Activated T-cell treated with anti-CD3 and anti-CD28 coated beads, Interleukin-2, amount 50 U/mL, for 24 hours (primary cell): Measurements from ENCODE around the gene PLCG2.

ENCODE experiments used
- DNase-seq: peaks from one replicate; pipeline ENCODE4 v3.0.0-alpha.2; 2020
- H3K27ac Mint-ChIP-seq: 2 replicates; pipeline ENCODE4 v1.8.0; 2020; ENCODE audit warnings: mild to moderate bottlenecking, mixed read lengths
- H3K27me3 Mint-ChIP-seq: 2 replicates; pipeline ENCODE4 v1.8.0; 2020; ENCODE audit warnings: mixed read lengths
- H3K36me3 Mint-ChIP-seq: 2 replicates; pipeline ENCODE4 v1.8.0; 2020; ENCODE audit warnings: low read depth, mixed read lengths
- H3K4me1 Mint-ChIP-seq: 2 replicates; pipeline ENCODE4 v1.8.0; 2020; ENCODE audit warnings: low read depth, mixed read lengths
- H3K4me3 Mint-ChIP-seq: 2 replicates; pipeline ENCODE4 v1.8.0; 2020; ENCODE audit warnings: mild to moderate bottlenecking, moderate library complexity, mixed read lengths
- H3K9me3 Mint-ChIP-seq: 2 replicates; pipeline ENCODE4 v1.8.0; 2020; ENCODE audit warnings: mixed read lengths

PLCG2 gene

DNA sequence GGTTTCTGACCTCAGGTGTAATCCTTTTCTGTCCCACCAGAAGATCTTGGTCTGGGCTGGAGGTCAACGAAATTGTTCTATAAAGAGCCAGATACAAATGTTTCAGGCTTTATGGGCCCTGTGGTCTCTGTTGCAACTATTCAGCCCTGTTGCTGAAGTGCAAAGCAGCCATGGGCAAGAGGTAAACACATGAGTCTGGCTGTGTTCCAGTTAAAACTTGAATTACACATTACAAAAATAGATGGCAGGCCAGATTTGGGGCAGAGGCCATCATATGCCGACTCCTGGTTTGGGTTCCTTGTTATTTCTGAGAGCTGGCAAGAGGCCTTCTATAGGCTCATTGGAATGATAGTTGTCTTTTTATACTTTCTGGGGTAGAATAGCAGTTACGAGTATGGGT lies 117.8 kb downstream of the PLCG2 start:
- H3K36me3 Mint-ChIP-seq: no peaks in the 10 kb centered on the region
- DNase-seq: no peak
- H3K4me1 Mint-ChIP-seq: no peaks in the 10 kb centered on the region
- H3K27ac Mint-ChIP-seq: no peak overlapping the region
- no peaks in the 10 kb centered on the region for H3K9me3 Mint-ChIP-seq
- no peaks in the 10 kb centered on the region for H3K27me3 Mint-ChIP-seq
- H3K4me3 Mint-ChIP-seq: no peak overlapping the region

DNA sequence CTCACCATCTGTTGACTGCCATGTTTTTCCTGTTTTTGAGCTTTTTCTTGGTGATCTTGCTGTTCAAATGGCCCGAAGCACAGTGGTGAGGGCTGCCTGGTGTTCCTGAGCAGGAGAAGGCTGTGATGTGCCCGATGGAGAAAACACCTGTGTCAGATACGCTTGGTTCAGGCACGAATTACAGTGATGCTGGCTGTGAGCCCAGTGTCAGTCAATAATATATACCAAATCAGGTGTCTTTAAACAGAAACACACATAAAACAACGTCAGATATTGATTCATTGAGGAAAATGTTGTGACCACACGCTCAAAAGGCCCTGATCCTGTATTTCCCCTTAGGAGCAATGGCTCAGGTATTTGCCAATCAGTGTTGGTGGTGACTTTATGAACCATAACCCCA lies 120.5 kb downstream of the PLCG2 start:
- H3K36me3 Mint-ChIP-seq: no peaks in the 10 kb centered on the region
- H3K27me3 Mint-ChIP-seq: no peaks in the 10 kb centered on the region
- DNase-seq: no peak
- no peak overlapping the region for H3K4me3 Mint-ChIP-seq
- peaks cover 6% of the 10 kb centered on the region for H3K9me3 Mint-ChIP-seq
- no peak overlapping the region for H3K27ac Mint-ChIP-seq
- no peaks in the 10 kb centered on the region for H3K4me1 Mint-ChIP-seq

DNA sequence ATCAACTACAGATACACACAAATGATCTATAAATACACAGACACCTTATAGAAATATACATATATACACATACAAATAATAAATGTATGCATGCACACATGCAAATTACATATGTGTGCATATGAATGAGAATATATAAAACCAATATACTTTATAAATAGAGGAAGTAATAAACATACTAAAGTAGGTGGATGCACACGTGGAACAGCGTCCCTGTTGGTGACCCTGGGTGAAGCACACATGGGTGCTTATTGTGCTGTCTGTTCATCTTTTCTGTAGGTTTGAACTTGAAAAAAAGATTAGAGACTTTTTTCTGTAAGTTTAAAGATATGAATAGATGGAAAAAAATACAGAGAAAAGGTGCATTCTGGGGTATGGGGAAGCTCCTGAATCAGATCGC lies 120.9 kb downstream of the PLCG2 start:
- Mint-ChIP-seq H3K27ac (no peak overlapping the region), H3K9me3 (peaks cover 6% of the 10 kb centered on the region), H3K4me1 (no peaks in the 10 kb centered on the region), H3K27me3 (no peaks in the 10 kb centered on the region), H3K36me3 (no peaks in the 10 kb centered on the region), H3K4me3 (no peak overlapping the region)
- DNase-seq: no peak

DNA sequence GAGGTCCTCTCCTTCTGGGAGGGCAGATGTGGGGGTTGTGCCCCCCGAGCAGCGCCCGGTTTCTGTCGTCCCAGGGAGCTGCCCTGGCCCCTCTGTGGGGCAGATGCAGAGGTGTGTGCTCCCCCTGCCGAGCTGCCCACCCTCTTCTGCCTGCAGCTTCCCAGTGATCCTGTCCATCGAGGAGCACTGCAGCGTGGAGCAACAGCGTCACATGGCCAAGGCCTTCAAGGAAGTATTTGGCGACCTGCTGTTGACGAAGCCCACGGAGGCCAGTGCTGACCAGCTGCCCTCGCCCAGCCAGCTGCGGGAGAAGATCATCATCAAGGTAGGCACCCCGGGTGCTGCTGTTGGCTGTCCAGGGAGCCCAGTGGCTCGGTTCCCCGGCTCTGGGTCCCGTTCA lies 121.4 kb downstream of the PLCG2 start:
- DNase-seq: no peak
- Mint-ChIP-seq H3K36me3 (no peaks in the 10 kb centered on the region), H3K9me3 (peaks cover 6% of the 10 kb centered on the region), H3K4me3 (no peak overlapping the region), H3K4me1 (no peaks in the 10 kb centered on the region), H3K27ac (no peak overlapping the region), H3K27me3 (no peaks in the 10 kb centered on the region)

DNA sequence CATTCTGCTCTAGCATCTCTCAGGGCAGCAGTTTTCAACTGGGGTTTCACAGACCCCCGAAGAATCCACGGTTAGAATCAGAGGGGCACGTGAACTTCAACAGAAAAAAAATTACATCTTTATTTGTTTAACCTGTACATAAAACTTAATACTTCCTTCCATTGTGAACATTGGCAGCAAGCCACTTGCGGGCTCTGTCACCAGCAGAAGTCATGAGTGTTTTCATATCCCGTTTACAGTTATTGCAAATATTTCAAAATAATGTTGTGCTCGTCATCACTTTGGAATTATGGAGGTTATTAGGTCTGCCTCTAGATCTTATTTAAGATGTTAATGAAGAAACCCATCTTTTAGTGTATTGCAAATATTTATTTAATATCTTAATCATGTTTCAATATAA lies 122.4 kb downstream of the PLCG2 start:
- Mint-ChIP-seq H3K4me3 (no peak overlapping the region), H3K27ac (no peak overlapping the region), H3K36me3 (no peaks in the 10 kb centered on the region), H3K4me1 (no peaks in the 10 kb centered on the region), H3K27me3 (no peaks in the 10 kb centered on the region), H3K9me3 (peaks cover 6% of the 10 kb centered on the region)
- DNase-seq: no peak

DNA sequence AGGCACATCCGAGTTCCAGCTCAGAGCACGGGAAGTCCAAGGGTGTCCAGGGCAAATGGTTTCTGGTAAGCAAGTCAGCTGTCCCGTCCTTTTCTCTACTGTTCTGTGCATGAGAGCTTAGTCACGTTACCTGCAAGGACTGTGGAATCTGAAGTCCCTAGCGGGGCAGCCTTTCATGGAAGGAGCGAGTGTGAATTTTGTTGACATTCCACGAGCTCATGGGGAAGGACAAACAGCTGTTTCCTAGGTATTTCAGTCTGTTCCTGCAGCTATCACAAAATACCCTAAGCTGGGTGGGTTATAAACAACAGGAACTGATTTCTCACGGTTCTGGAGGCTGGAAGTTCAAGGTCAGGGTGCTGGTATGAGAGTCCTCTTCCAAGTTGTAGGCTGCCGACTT lies 122.9 kb downstream of the PLCG2 start:
- Mint-ChIP-seq H3K27me3 (no peaks in the 10 kb centered on the region), H3K4me1 (no peaks in the 10 kb centered on the region), H3K27ac (no peak overlapping the region), H3K36me3 (no peaks in the 10 kb centered on the region), H3K9me3 (peaks cover 6% of the 10 kb centered on the region), H3K4me3 (no peak overlapping the region)
- DNase-seq: no peak

DNA sequence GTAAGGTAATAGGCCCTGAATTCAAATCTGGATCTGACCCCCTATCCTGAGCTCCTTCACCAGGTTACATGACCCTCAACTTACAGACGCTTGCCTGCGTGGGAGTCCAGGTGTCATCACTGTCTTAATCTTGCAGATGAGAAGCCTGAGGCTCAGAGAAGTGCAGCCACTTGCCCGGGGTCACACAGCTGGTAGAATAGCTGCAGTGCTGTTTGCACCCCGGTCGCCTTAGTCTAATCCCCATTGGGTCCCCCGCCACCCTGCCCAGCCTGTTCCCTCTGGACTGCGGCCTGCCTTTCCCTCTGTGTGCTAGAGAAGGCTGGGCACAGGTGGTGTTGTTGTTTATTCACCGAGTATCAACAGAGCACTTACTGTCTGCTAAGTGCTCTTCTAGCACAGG lies 125.2 kb downstream of the PLCG2 start:
- Mint-ChIP-seq H3K27ac (no peak overlapping the region), H3K4me1 (no peaks in the 10 kb centered on the region), H3K9me3 (peaks cover 6% of the 10 kb centered on the region), H3K4me3 (no peak overlapping the region), H3K36me3 (no peaks in the 10 kb centered on the region), H3K27me3 (no peaks in the 10 kb centered on the region)
- DNase-seq: no peak

DNA sequence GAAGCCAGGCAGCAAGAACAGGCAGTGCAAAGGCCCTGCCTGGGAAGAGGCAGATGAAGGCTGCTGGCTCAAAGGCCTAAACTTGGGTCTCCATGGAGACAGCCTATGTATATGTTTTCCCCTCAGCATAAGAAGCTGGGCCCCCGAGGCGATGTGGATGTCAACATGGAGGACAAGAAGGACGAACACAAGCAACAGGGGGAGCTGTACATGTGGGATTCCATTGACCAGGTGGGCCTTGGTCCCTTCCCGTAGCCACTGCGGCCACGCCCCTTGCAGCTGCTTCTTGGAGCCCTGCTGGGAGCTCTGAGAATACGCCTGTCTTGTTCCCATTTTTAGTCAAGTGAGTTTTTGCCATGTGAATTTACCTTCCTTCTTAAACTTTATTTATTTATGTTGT lies 126.2 kb downstream of the PLCG2 start:
- Mint-ChIP-seq H3K36me3 (no peaks in the 10 kb centered on the region), H3K27me3 (no peaks in the 10 kb centered on the region), H3K4me1 (no peaks in the 10 kb centered on the region), H3K9me3 (peaks cover 6% of the 10 kb centered on the region), H3K4me3 (no peak overlapping the region), H3K27ac (no peak overlapping the region)
- no peak for DNase-seq

DNA sequence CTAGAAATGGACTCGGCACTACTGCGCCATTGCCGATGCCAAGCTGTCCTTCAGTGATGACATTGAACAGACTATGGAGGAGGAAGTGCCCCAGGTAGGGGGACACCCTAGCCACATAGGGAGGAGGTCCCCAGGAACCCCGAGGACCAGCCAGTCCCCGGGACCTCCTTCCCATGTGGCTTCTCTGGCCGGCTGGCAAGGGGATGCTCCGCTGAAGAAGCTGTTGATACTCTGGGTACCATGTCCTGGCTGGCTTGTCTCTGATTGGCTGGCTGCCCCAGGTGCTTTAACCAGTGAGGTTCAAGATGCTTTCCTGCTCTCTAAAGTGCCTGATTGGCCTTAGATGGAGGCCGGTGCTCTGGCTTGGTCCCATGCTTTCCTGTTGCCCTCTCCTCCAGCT lies 128.6 kb downstream of the PLCG2 start:
- H3K4me3 Mint-ChIP-seq: no peak overlapping the region
- no peaks in the 10 kb centered on the region for H3K27me3 Mint-ChIP-seq
- H3K9me3 Mint-ChIP-seq: peaks cover 3% of the 10 kb centered on the region
- H3K27ac Mint-ChIP-seq: no peak overlapping the region
- H3K4me1 Mint-ChIP-seq: no peaks in the 10 kb centered on the region
- no peaks in the 10 kb centered on the region for H3K36me3 Mint-ChIP-seq
- DNase-seq: no peak

DNA sequence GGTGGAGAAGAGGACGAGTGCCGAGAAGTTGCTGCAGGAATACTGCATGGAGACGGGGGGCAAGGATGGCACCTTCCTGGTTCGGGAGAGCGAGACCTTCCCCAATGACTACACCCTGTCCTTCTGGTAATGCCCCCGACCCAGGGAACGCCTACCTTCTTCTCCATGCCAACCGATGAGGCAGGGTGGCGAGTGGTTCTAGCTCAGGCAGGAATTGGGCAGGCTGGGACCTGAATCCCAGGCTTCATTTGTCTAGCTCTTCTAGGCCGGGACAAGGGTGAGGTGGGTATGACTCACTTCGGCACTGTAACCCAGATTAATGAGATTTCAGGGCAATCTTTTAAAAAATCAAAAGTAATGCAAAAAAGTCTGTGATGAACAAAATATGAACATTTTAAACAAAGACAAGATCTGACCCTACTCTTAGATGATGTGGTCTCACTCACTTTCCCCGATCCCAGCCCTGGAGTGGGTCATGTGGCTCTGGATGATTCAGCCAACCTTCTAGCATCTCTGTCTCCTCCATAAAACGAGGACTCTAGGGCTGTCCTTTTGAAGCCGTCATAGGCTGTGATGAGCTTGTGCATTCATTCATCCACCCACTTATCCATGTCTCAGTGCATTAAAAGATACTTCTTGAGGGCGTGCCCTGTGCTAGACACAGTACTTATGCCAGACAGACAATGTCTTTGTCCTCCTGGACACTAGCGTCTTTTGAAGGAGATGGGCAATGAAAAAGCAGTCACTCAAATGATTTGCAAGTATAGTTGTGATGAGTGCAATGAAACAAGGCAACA lies 129.6 kb downstream of the PLCG2 start:
- no peaks in the 10 kb centered on the region for H3K9me3 Mint-ChIP-seq
- H3K36me3 Mint-ChIP-seq: no peaks in the 10 kb centered on the region
- H3K4me3 Mint-ChIP-seq: no peak overlapping the region
- H3K27me3 Mint-ChIP-seq: no peaks in the 10 kb centered on the region
- no peak for DNase-seq
- H3K4me1 Mint-ChIP-seq: no peaks in the 10 kb centered on the region
- H3K27ac Mint-ChIP-seq: no peak overlapping the region

DNA sequence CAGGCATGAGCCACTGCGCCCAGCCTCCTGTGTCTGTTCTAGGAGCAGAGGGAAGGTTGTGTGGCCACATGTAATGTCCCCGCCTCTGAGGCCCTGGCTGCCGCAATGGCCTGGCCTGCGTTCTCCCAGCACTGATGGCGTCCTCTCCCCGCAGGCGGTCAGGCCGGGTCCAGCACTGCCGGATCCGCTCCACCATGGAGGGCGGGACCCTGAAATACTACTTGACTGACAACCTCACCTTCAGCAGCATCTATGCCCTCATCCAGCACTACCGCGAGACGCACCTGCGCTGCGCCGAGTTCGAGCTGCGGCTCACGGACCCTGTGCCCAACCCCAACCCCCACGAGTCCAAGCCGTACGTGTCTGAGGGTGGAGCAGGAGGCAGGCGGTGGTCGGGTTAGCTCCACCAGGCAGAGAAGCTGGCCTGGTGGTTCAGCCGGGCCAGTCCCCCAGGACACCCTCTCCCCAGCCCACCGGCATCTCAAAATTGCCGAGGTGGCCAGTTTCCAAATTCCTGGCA lies 131.3 kb downstream of the PLCG2 start:
- Mint-ChIP-seq H3K27ac (no peak overlapping the region), H3K9me3 (no peaks in the 10 kb centered on the region), H3K4me3 (no peak overlapping the region), H3K27me3 (no peaks in the 10 kb centered on the region), H3K4me1 (no peaks in the 10 kb centered on the region), H3K36me3 (no peaks in the 10 kb centered on the region)
- DNase-seq: no peak

DNA sequence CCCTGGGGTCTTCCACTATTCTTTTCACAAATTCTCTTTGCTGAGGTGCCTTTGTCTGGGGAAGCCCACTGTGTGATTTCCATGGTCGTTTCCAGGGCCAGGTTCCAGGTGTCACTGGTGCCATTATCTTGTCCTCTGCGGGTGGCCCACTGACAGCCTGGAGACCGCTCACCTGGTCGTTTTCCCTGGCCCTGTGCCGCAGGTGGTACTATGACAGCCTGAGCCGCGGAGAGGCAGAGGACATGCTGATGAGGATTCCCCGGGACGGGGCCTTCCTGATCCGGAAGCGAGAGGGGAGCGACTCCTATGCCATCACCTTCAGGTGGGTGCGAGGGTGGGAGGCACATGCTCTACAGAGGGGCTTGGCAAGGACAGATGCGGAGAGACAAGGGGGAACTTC lies 133.3 kb downstream of the PLCG2 start:
- H3K27me3 Mint-ChIP-seq: no peaks in the 10 kb centered on the region
- DNase-seq: no peak
- H3K4me1 Mint-ChIP-seq: no peaks in the 10 kb centered on the region

DNA sequence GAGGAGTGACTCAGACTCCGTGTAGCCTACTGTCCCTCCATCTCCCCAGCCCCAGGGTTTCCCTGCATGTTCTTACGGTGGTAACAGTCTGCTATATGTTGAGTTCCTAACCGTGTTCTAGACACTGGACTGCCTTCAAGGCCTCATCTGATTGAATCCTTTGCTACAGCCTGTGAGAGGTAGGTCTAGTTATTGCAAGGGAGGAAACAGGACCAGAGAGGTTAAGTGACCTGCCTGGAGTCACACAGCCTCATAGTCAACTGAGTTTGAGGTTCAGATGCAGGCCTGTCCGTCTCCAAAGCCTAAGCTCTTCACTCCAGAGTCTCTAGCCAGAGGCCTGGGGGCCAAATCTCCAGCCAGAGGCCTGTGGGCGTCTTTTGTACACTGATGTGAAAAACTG lies 134.1 kb downstream of the PLCG2 start:
- H3K4me1 Mint-ChIP-seq: no peaks in the 10 kb centered on the region
- no peaks in the 10 kb centered on the region for H3K27me3 Mint-ChIP-seq
- H3K36me3 Mint-ChIP-seq: no peaks in the 10 kb centered on the region
- no peak overlapping the region for H3K4me3 Mint-ChIP-seq
- DNase-seq: no peak
- no peaks in the 10 kb centered on the region for H3K9me3 Mint-ChIP-seq
- H3K27ac Mint-ChIP-seq: no peak overlapping the region

More for the DNA sequence above, 133.3 kb downstream of the PLCG2 start:
- Mint-ChIP-seq H3K27ac (no peak overlapping the region), H3K4me3 (no peak overlapping the region), H3K9me3 (no peaks in the 10 kb centered on the region), H3K36me3 (no peaks in the 10 kb centered on the region)

DNA sequence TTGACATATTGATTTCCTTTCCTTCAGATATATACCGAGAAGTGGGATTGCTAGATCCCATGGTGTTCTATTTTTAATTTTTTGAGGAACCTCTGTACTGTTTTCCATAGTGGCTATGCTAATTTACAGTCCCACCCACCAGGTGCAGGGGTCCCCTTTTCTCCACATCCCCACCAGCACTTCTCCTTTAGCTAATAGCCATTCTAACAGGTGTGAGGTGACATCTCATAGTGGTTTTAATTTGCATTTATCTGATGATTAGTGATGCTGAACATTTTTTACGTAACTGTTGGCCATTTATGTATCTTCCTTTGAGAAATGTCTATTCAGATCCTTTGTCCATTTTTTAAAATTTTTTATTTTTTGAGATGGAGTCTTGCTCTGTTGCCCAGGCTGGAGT lies 138.3 kb downstream of the PLCG2 start:
- no peaks in the 10 kb centered on the region for H3K9me3 Mint-ChIP-seq
- H3K4me3 Mint-ChIP-seq: no peak overlapping the region
- no peak overlapping the region for H3K27ac Mint-ChIP-seq
- no peak for DNase-seq
- no peaks in the 10 kb centered on the region for H3K36me3 Mint-ChIP-seq
- no peaks in the 10 kb centered on the region for H3K4me1 Mint-ChIP-seq
- no peaks in the 10 kb centered on the region for H3K27me3 Mint-ChIP-seq

DNA sequence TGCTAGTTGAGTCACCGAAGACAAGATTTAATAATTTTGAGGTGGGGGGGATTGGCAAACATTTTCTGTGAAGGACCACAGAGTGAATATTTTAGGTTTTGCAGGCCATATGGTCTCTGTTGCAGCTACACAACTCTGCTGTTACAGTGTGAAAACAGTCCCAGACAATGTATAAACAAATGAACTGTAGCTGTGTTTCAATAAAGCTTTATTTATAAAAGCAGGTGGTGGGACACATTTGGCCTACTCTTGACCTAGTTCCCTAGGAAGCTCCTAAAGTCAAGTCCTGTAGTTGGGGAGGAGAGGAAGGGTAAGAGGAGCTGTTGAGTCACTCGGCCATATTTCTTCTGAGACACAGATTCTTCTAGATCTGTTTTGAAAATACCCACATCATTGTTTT lies 139.8 kb downstream of the PLCG2 start:
- Mint-ChIP-seq H3K27ac (no peak overlapping the region), H3K4me1 (no peaks in the 10 kb centered on the region), H3K36me3 (no peaks in the 10 kb centered on the region), H3K27me3 (no peaks in the 10 kb centered on the region), H3K9me3 (no peaks in the 10 kb centered on the region), H3K4me3 (no peak overlapping the region)
- no peak for DNase-seq

DNA sequence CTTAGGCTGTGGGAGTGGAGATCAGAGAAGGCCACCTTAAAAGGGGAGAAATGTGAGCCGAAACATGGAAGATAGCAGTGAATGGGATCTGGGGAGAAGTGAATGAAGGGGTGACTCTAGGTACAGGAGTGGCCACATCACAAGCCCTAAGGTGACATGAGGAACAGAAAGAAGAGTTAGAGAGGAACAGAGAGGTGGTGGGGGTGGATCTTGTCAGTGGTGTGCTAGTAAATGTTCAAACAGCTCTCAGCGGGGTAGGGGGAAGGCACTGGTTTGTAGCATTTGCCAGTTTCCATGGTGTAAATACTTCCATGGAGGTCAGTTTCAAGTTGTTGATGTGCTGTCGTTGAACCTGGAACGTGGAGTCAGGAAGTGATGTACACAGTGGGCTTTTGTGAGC lies 141.4 kb downstream of the PLCG2 start:
- Mint-ChIP-seq H3K36me3 (no peaks in the 10 kb centered on the region), H3K4me1 (no peaks in the 10 kb centered on the region), H3K27ac (no peak overlapping the region), H3K27me3 (no peaks in the 10 kb centered on the region), H3K4me3 (no peak overlapping the region), H3K9me3 (no peaks in the 10 kb centered on the region)
- DNase-seq: no peak
